HepG2 (cell line): ENCODE data around the gene DNM1L. TPM values are rescaled to one million over a fixed set of nuclear protein-coding genes. Genes with fewer than 3 reads are reported as not detected.
A peak's percentile ranks its signal among the peaks of the same experiment; 100 is the strongest.

ENCODE experiments used
- GATA4 ChIP-seq: sonication (generic); IDR thresholded peaks from 2 replicates; pipeline ENCODE4 v1.6.1; 2016; ENCODE audit warnings: antibody characterized with exemption, low read depth, borderline replicate concordance
- IKZF4 ChIP-seq: sonication (generic); formaldehyde crosslinking; IDR thresholded peaks from 2 replicates; pipeline ENCODE4 v1.5.1; 2020; ENCODE audit warnings: borderline replicate concordance, mild to moderate bottlenecking, low read depth, missing genetic modification reagents; ENCODE audit errors: not compliant biosample characterization
- JUN ChIP-seq: sonication (generic); formaldehyde crosslinking; IDR thresholded peaks from 2 replicates; pipeline ENCODE4 v1.4.0; 2020; ENCODE audit warnings: mild to moderate bottlenecking, missing genetic modification reagents
- RAD51 ChIP-seq: fragments of 450-650 bp; IDR thresholded peaks from 2 replicates; pipeline ENCODE4 v1.6.1; 2016; ENCODE audit warnings: borderline replicate concordance
- SAP130 ChIP-seq: IDR thresholded peaks from 2 replicates; pipeline ENCODE4 v1.6.1; 2016; ENCODE audit warnings: low read depth
- SMAD9 ChIP-seq: sonication (generic); formaldehyde crosslinking; IDR thresholded peaks from 2 replicates; pipeline ENCODE4 v1.5.1; 2020; ENCODE audit warnings: mild to moderate bottlenecking, missing genetic modification reagents
- SMARCE1 ChIP-seq: fragments of 450-650 bp; IDR thresholded peaks from 2 replicates; pipeline ENCODE4 v1.6.1; 2017; ENCODE audit warnings: borderline replicate concordance
- XRCC5 ChIP-seq: fragments of 200-400 bp; formaldehyde crosslinking; optimal IDR thresholded peaks from 2 replicates; pipeline ENCODE3; 2017; ENCODE audit warnings: mild to moderate bottlenecking, low read length
- ZBTB42 ChIP-seq: sonication (generic); formaldehyde crosslinking; IDR thresholded peaks from 2 replicates; pipeline ENCODE4 v1.5.0; 2020; ENCODE audit warnings: mild to moderate bottlenecking, missing genetic modification reagents
- ZFP90 ChIP-seq: sonication (generic); formaldehyde crosslinking; IDR thresholded peaks from 2 replicates; pipeline ENCODE4 v1.8.0; 2022; ENCODE audit warnings: missing genetic modification reagents, mild to moderate bottlenecking, inconsistent platforms, borderline replicate concordance
- polyA plus RNA-seq, 8 experiments: library from polyadenylated mRNA; depleted of rRNA in 3 of 8; stranded (reverse) in 7 of 8; unstranded in 1 of 8; fragments of >200 nt; fragmentation: Illumina TruSeq in 4 of 8; extraction: Trizol in 4 of 8; gene quantifications; 2 replicates each; pipeline versions ENCODE4 v1.2.1 to v1.2.3, GENCODE V29; 2011 to 2016; ENCODE audit warnings: low read depth in 4 of 8, missing spikeins in 1 of 8, mixed read lengths in 1 of 8; ENCODE audit not compliant: insufficient read depth in 1 of 8
- total RNA-seq, 5 experiments: library from RNA; depleted of rRNA; stranded (reverse); fragments of >200 nt; fragmentation: Illumina TruSeq; extraction: Trizol; gene quantifications; 2 replicates each; pipeline ENCODE4 v1.2.3, GENCODE V29; 2016; ENCODE audit warnings: low read depth in 1 of 5
- TF ChIP-seq, protein P1 (sequence below): sonication (generic); formaldehyde crosslinking; conservative IDR thresholded peaks from 2 replicates; pipeline ENCODE4 v1.4.0; 2020; ENCODE audit warnings: missing genetic modification reagents
- TF ChIP-seq, protein P2 (sequence below): sonication (generic); formaldehyde crosslinking; IDR thresholded peaks from 2 replicates; pipeline ENCODE4 v1.9.0; 2021; ENCODE audit warnings: missing genetic modification reagents, borderline replicate concordance
- TF ChIP-seq, protein P3 (sequence below): IDR thresholded peaks from 2 replicates; pipeline ENCODE4 v1.6.1; 2016; ENCODE audit warnings: missing biosample characterization, missing genetic modification reagents, low read depth
- TF ChIP-seq, protein P4 (sequence below): sonication (generic); formaldehyde crosslinking; IDR thresholded peaks from 2 replicates; pipeline ENCODE4 v1.4.0; 2020; ENCODE audit warnings: missing genetic modification reagents
- TF ChIP-seq, protein P5 (sequence below): sonication (generic); formaldehyde crosslinking; IDR thresholded peaks from 2 replicates; pipeline ENCODE4 v1.5.0; 2020; ENCODE audit warnings: mild to moderate bottlenecking, missing genetic modification reagents, moderate library complexity

Gene DNM1L
- total and polyA plus RNA-seq, 2 of the 13 experiments (the other 11 are each of a cell fraction or from before 2014, with no cell fraction given): 35.9 to 65.8 TPM

DNA sequence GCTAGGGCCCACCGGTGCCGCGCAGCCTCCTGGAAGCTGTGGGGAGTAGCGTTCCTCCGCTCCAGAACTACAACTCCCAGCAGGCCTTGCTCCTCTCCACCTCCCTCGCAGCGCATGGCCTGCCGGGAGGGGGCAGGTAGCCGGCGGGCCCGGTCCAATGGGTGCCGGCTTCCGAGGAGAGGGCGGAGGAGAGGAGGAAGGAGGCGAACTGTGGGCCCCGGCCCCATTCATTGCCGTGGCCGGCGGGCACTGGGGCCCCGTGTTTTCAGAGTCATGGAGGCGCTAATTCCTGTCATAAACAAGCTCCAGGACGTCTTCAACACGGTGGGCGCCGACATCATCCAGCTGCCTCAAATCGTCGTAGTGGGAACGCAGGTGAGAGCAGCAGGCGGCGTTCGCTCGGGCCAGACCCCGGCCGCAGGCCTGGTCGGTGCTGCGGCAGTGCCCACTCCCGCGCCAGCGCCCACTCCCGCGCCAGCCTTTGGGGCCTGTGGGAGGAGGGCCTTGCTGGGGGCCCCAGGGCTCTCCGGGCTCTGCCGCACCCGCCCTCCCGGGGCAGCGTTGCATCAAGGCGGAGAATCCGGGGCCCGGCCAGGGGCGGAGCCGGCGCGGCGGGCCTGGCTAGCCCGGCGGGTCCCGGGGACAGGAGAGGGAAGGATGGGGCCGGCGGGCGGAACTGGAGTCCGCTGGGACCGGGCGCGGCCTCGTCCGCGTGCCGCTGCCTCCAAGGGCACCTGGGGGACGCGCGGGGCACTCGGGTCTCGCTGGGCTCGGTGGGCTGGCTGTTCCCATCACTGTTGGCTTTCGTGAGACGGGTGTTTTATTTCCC lies at the start of gene DNM1L (continued):
- TF ChIP-seq, protein P1, sequence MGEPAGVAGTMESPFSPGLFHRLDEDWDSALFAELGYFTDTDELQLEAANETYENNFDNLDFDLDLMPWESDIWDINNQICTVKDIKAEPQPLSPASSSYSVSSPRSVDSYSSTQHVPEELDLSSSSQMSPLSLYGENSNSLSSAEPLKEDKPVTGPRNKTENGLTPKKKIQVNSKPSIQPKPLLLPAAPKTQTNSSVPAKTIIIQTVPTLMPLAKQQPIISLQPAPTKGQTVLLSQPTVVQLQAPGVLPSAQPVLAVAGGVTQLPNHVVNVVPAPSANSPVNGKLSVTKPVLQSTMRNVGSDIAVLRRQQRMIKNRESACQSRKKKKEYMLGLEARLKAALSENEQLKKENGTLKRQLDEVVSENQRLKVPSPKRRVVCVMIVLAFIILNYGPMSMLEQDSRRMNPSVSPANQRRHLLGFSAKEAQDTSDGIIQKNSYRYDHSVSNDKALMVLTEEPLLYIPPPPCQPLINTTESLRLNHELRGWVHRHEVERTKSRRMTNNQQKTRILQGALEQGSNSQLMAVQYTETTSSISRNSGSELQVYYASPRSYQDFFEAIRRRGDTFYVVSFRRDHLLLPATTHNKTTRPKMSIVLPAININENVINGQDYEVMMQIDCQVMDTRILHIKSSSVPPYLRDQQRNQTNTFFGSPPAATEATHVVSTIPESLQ (CRISPR knock-in tag): peak; percentile 48; the same call in 1 of the 2 replicates
- TF ChIP-seq, protein P2, sequence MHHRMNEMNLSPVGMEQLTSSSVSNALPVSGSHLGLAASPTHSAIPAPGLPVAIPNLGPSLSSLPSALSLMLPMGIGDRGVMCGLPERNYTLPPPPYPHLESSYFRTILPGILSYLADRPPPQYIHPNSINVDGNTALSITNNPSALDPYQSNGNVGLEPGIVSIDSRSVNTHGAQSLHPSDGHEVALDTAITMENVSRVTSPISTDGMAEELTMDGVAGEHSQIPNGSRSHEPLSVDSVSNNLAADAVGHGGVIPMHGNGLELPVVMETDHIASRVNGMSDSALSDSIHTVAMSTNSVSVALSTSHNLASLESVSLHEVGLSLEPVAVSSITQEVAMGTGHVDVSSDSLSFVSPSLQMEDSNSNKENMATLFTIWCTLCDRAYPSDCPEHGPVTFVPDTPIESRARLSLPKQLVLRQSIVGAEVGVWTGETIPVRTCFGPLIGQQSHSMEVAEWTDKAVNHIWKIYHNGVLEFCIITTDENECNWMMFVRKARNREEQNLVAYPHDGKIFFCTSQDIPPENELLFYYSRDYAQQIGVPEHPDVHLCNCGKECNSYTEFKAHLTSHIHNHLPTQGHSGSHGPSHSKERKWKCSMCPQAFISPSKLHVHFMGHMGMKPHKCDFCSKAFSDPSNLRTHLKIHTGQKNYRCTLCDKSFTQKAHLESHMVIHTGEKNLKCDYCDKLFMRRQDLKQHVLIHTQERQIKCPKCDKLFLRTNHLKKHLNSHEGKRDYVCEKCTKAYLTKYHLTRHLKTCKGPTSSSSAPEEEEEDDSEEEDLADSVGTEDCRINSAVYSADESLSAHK: no peak
- TF ChIP-seq XRCC5 (peak; percentile 55), ZFP90 (CRISPR knock-in tag) (peak; percentile 64; the same call in 1 of the 2 replicates), ZBTB42 (CRISPR knock-in tag) (no peak), SAP130 (CRISPR knock-in tag) (peak; percentile 85), IKZF4 (CRISPR knock-in tag) (peak; percentile 42), SMAD9 (CRISPR knock-in tag) (no peak), SMARCE1 (no peak), GATA4 (0 out of 2 replicates have a peak, but pooled peaks have one; percentile 29), JUN (CRISPR knock-in tag) (0 out of 2 replicates have a peak, but pooled peaks have one; percentile 57), RAD51 (no peak)
- TF ChIP-seq, protein P3, sequence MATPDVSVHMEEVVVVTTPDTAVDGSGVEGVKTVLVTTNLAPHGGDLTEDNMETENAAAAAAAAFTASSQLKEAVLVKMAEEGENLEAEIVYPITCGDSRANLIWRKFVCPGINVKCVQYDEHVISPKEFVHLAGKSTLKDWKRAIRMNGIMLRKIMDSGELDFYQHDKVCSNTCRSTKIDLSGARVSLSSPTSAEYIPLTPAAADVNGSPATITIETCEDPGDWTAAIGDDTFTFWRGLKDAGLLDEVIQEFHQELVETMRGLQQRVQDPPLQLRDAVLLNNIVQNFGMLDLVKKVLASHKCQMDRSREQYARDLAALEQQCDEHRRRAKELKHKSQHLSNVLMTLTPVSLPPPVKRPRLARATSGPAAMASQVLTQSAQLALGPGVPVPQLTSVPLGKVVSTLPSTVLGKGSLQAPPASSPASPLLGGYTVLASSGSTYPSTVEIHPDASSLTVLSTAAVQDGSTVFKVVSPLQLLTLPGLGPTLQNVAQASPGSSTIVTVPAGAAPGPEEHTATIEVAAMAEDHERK (CRISPR knock-in tag): 0 out of 2 replicates have a peak, but pooled peaks have one; percentile 52
- TF ChIP-seq, protein P4, sequence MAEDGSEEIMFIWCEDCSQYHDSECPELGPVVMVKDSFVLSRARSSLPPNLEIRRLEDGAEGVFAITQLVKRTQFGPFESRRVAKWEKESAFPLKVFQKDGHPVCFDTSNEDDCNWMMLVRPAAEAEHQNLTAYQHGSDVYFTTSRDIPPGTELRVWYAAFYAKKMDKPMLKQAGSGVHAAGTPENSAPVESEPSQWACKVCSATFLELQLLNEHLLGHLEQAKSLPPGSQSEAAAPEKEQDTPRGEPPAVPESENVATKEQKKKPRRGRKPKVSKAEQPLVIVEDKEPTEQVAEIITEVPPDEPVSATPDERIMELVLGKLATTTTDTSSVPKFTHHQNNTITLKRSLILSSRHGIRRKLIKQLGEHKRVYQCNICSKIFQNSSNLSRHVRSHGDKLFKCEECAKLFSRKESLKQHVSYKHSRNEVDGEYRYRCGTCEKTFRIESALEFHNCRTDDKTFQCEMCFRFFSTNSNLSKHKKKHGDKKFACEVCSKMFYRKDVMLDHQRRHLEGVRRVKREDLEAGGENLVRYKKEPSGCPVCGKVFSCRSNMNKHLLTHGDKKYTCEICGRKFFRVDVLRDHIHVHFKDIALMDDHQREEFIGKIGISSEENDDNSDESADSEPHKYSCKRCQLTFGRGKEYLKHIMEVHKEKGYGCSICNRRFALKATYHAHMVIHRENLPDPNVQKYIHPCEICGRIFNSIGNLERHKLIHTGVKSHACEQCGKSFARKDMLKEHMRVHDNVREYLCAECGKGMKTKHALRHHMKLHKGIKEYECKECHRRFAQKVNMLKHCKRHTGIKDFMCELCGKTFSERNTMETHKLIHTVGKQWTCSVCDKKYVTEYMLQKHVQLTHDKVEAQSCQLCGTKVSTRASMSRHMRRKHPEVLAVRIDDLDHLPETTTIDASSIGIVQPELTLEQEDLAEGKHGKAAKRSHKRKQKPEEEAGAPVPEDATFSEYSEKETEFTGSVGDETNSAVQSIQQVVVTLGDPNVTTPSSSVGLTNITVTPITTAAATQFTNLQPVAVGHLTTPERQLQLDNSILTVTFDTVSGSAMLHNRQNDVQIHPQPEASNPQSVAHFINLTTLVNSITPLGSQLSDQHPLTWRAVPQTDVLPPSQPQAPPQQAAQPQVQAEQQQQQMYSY (CRISPR knock-in tag): peak; percentile 77; the same call in 1 of the 2 replicates
- TF ChIP-seq, protein P5, sequence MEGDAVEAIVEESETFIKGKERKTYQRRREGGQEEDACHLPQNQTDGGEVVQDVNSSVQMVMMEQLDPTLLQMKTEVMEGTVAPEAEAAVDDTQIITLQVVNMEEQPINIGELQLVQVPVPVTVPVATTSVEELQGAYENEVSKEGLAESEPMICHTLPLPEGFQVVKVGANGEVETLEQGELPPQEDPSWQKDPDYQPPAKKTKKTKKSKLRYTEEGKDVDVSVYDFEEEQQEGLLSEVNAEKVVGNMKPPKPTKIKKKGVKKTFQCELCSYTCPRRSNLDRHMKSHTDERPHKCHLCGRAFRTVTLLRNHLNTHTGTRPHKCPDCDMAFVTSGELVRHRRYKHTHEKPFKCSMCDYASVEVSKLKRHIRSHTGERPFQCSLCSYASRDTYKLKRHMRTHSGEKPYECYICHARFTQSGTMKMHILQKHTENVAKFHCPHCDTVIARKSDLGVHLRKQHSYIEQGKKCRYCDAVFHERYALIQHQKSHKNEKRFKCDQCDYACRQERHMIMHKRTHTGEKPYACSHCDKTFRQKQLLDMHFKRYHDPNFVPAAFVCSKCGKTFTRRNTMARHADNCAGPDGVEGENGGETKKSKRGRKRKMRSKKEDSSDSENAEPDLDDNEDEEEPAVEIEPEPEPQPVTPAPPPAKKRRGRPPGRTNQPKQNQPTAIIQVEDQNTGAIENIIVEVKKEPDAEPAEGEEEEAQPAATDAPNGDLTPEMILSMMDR (CRISPR knock-in tag): 0 out of 2 replicates have a peak, but pooled peaks have one; percentile 2
